GM12891 (cell line): ENCODE results near the gene TNFSF18.

ENCODE experiments used
- DNase-seq: peaks from one replicate; pipeline ENCODE4 v3.0.0; 2011; ENCODE audit warnings: low spot score; ENCODE audit not compliant: insufficient read length
- FAIRE-seq: peaks from 2 replicates; lab custom pipeline; 2011; peaks lifted over from hg19 to GRCh38; lab: Jason Lieb, UNC
- PAX5 ChIP-seq: IDR thresholded peaks from 2 replicates; pipeline ENCODE4 v1.6.1; 2011; ENCODE audit warnings: low read length, moderate library complexity, mild to moderate bottlenecking; ENCODE audit not compliant: insufficient read depth, severe bottlenecking
- POLR2A ChIP-seq: IDR thresholded peaks from 2 replicates; pipeline ENCODE4 v1.6.1; 2011; ENCODE audit warnings: low read depth, low read length, control low read depth
- POLR2AphosphoS5 ChIP-seq: IDR thresholded peaks from 2 replicates; pipeline ENCODE4 v1.6.1; 2011; ENCODE audit warnings: low read depth, low read length, control low read depth
- POU2F2 ChIP-seq: IDR thresholded peaks from 2 replicates; pipeline ENCODE4 v1.6.1; 2011; ENCODE audit warnings: low read depth, mild to moderate bottlenecking, control low read depth, low read length, moderate library complexity
- SPI1 ChIP-seq: IDR thresholded peaks from 2 replicates; pipeline ENCODE4 v1.6.1; 2011; ENCODE audit warnings: low read depth, low read length, control low read depth
- TAF1 ChIP-seq: IDR thresholded peaks from 2 replicates; pipeline ENCODE4 v1.6.1; 2011; ENCODE audit warnings: low read depth, low read length, control low read depth

The TNFSF18 gene

DNA sequence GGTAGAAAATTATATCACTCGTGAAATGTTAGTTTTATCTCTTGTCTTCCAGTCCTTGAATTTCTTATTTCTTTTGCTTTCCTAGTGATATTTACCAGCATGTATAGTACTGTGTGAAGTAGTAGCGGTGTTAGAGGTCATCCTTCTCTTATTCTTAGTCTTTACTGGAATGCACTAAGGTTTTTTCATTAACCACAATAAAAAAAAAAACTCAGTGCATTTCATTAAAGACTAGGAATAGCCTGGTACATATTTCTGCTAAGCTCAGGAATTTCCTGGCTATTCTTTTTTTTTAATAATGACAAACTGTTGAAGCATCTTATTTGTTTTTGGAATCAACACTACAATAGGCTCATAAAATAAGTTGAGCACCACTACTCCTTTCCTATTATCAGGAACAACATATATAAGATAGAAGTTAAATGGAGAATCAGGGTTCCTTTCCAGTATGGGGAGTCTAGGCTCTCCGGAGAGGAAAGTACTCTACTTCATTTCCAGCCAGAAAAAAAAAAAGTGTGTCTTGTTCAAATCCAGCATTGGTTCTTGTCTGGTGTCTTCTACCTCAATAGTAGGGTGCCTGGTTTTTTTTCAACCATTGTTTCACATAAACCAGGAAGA, 60.0 kb downstream of the TNFSF18 start:
- FAIRE-seq (no peak), DNase-seq (no peak)
- no peak for TF ChIP-seq POLR2A
- TF ChIP-seq POLR2AphosphoS5 = no peak
- TF ChIP-seq TAF1 = no peak
- TF ChIP-seq SPI1 = no peak
- no peak for TF ChIP-seq POU2F2
- no peak for TF ChIP-seq PAX5
